Measurements from ENCODE around the gene OPRD1.
"Not testable (repeated sequence)": the region's sequence is repeated elsewhere in the genome, so short reads cannot be mapped to it uniquely, and the experiment has no call there.

The OPRD1 gene

GRCh38 chr1:28845786-28846543, 34.0 kb downstream of the OPRD1 start:
- peak in 1 of 2 donors; percentile 15 for DNase-seq (ENCODE audit: low read depth in 2 of 2)

GRCh38 chr1:28847207-28847606, 35.2 kb downstream of the OPRD1 start:
- DNase-seq (ENCODE audit: low read depth in 2 of 2): not testable (repeated sequence)

- DNase-seq (ENCODE audit: low read depth in 2 of 2): no peak
Measured at GRCh38 chr1:28848416-28848815, 36.4 kb downstream of the OPRD1 start.

- no peak for DNase-seq (ENCODE audit: low read depth in 2 of 2)
Measured at GRCh38 chr1:28853093-28853742, 41.2 kb downstream of the OPRD1 start.

- not testable (repeated sequence) for DNase-seq (ENCODE audit: low read depth in 2 of 2)
Measured at GRCh38 chr1:28854406-28854805, 42.4 kb downstream of the OPRD1 start.

- DNase-seq (ENCODE audit: low read depth in 2 of 2): no peak
Measured at GRCh38 chr1:28855046-28855445, 43.1 kb downstream of the OPRD1 start.

- DNase-seq (ENCODE audit: low read depth in 2 of 2): no peak
Measured at GRCh38 chr1:28855469-28855951, 43.5 kb downstream of the OPRD1 start.

GRCh38 chr1:28855969-28856368, 44.0 kb downstream of the OPRD1 start:
- DNase-seq (ENCODE audit: low read depth in 2 of 2): no peak

- no peak for DNase-seq (ENCODE audit: low read depth in 2 of 2)
Measured at GRCh38 chr1:28860332-28861073, 48.5 kb downstream of the OPRD1 start.

GRCh38 chr1:28862571-28863403, 50.8 kb downstream of the OPRD1 start:
- no peak for DNase-seq (ENCODE audit: low read depth in 2 of 2)

GRCh38 chr1:28864695-28865094, 52.7 kb downstream of the OPRD1 start:
- DNase-seq (ENCODE audit: low read depth in 2 of 2): no peak

GRCh38 chr1:28865997-28866650, 54.2 kb downstream of the OPRD1 start:
- DNase-seq (ENCODE audit: low read depth in 2 of 2): no peak

- DNase-seq (ENCODE audit: low read depth in 2 of 2): no peak
Measured at GRCh38 chr1:28867850-28868249, 55.9 kb downstream of the OPRD1 start.

GRCh38 chr1:28869952-28870351, 58.0 kb downstream of the OPRD1 start:
- no peak for DNase-seq (ENCODE audit: low read depth in 2 of 2)

- no peak for DNase-seq (ENCODE audit: low read depth in 2 of 2)
Measured at GRCh38 chr1:28871631-28872401, 59.8 kb downstream of the OPRD1 start.

- not testable (repeated sequence) for DNase-seq (ENCODE audit: low read depth in 2 of 2)
Measured at GRCh38 chr1:28875134-28875533, 63.2 kb downstream of the OPRD1 start.

GRCh38 chr1:28877132-28877781, 65.3 kb downstream of the OPRD1 start:
- peak; percentile 55 to 59 for DNase-seq (ENCODE audit: low read depth in 2 of 2)

GRCh38 chr1:28878796-28879195, 66.8 kb downstream of the OPRD1 start:
- no peak for DNase-seq (ENCODE audit: low read depth in 2 of 2)

GRCh38 chr1:28882009-28882628, 70.1 kb downstream of the OPRD1 start:
- DNase-seq (ENCODE audit: low read depth in 2 of 2): peak; percentile 58 to 72
